ENCODE data around the gene PLCL1.

PLCL1 gene

GRCh38 chr2:197873293-197873701 is 68.9 kb downstream of the PLCL1 start:
- no peak for TF ChIP-seq CTCF (conservative IDR thresholded peaks at IDR 0.05; ENCODE audit: low read depth, low read length)
- no peaks in the 10 kb centered on the region for H3K36me3 ChIP-seq (ENCODE audit: insufficient read depth)
- no peaks in the 10 kb centered on the region for H3K27me3 ChIP-seq (ENCODE audit: insufficient read depth, low read depth)
- no peaks in the 10 kb centered on the region for H3K4me1 ChIP-seq (ENCODE audit: low read depth, poor library complexity, severe bottlenecking)
- H3K27ac ChIP-seq: no peak overlapping the region
- H2AFZ ChIP-seq (ENCODE audit: low read depth): no peak overlapping the region
- H3K4me3 ChIP-seq (IDR thresholded peaks at IDR 0.05; ENCODE audit: insufficient read depth, low read depth, low read length): no peak overlapping the region
- no peak overlapping the region for H3K4me2 ChIP-seq
- H4K20me1 ChIP-seq (ENCODE audit: insufficient read depth): no peaks in the 10 kb centered on the region
- H3K9ac ChIP-seq: no peak overlapping the region
- H3K79me2 ChIP-seq (ENCODE audit: insufficient read depth, low read depth): no peaks in the 10 kb centered on the region

- Histone ChIP-seq H3K27ac (no peak overlapping the region), H3K4me2 (no peak overlapping the region), H3K79me2 (ENCODE audit: insufficient read depth, low read depth) (no peaks in the 10 kb centered on the region)
These were observed 71.4 kb downstream of the PLCL1 start for GRCh38 chr2:197875763-197876162.

DNA sequence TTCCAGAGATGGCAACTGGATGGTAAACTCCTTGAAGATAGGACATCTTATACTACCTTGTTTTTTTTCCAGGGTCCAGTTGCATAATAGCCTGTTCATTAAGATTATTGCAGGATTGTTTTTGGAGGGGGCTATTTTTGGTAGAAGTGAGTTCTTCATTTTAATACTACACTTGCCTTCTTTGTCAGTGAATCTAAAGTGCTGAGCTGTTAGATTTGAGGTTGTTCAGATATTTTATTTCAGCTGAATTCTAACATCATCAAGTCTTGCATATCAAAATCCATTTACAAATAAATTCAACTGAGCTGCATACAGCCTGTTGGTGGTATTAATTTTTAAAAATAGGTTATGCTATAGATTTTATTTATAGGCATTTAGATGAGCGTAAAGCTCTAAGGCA is 72.1 kb downstream of the PLCL1 start:
- no peak overlapping the region for H2AFZ ChIP-seq (ENCODE audit: low read depth)
- TF ChIP-seq CTCF (conservative IDR thresholded peaks at IDR 0.05; ENCODE audit: low read depth, low read length): no peak
- H3K27me3 ChIP-seq (ENCODE audit: insufficient read depth, low read depth): no peaks in the 10 kb centered on the region

More at GRCh38 chr2:197875763-197876162, 71.4 kb downstream of the PLCL1 start:
- Histone ChIP-seq H3K4me3 (IDR thresholded peaks at IDR 0.05; ENCODE audit: insufficient read depth, low read depth, low read length) (no peak overlapping the region), H3K36me3 (ENCODE audit: insufficient read depth) (no peaks in the 10 kb centered on the region), H3K27me3 (ENCODE audit: insufficient read depth, low read depth) (no peaks in the 10 kb centered on the region), H3K9ac (no peak overlapping the region), H4K20me1 (ENCODE audit: insufficient read depth) (no peaks in the 10 kb centered on the region), H2AFZ (ENCODE audit: low read depth) (no peak overlapping the region), H3K4me1 (ENCODE audit: low read depth, poor library complexity, severe bottlenecking) (no peaks in the 10 kb centered on the region)
- TF ChIP-seq CTCF (conservative IDR thresholded peaks at IDR 0.05; ENCODE audit: low read depth, low read length): no peak

GRCh38 chr2:197877038-197877437 is 72.6 kb downstream of the PLCL1 start:
- no peak for TF ChIP-seq CTCF (conservative IDR thresholded peaks at IDR 0.05; ENCODE audit: low read depth, low read length)
- H4K20me1 ChIP-seq (ENCODE audit: insufficient read depth): no peaks in the 10 kb centered on the region
- H3K27me3 ChIP-seq (ENCODE audit: insufficient read depth, low read depth): no peaks in the 10 kb centered on the region
- no peak overlapping the region for H3K4me3 ChIP-seq (IDR thresholded peaks at IDR 0.05; ENCODE audit: insufficient read depth, low read depth, low read length)
- no peaks in the 10 kb centered on the region for H3K79me2 ChIP-seq (ENCODE audit: insufficient read depth, low read depth)
- no peak overlapping the region for H3K27ac ChIP-seq
- H3K4me1 ChIP-seq (ENCODE audit: low read depth, poor library complexity, severe bottlenecking): no peaks in the 10 kb centered on the region
- H3K9ac ChIP-seq: no peak overlapping the region
- no peak overlapping the region for H3K4me2 ChIP-seq
- H2AFZ ChIP-seq (ENCODE audit: low read depth): no peak overlapping the region
- H3K36me3 ChIP-seq (ENCODE audit: insufficient read depth): no peaks in the 10 kb centered on the region

More for the DNA sequence above, 72.1 kb downstream of the PLCL1 start:
- Histone ChIP-seq H3K9ac (no peak overlapping the region), H3K27ac (no peak overlapping the region), H3K4me1 (ENCODE audit: low read depth, poor library complexity, severe bottlenecking) (no peaks in the 10 kb centered on the region), H3K4me2 (no peak overlapping the region), H3K79me2 (ENCODE audit: insufficient read depth, low read depth) (no peaks in the 10 kb centered on the region), H3K36me3 (ENCODE audit: insufficient read depth) (no peaks in the 10 kb centered on the region), H3K4me3 (IDR thresholded peaks at IDR 0.05; ENCODE audit: insufficient read depth, low read depth, low read length) (no peak overlapping the region), H4K20me1 (ENCODE audit: insufficient read depth) (no peaks in the 10 kb centered on the region)

Measured in KMS-11 (cell line).